ENCODE results near the gene TMEM176B. TPM values are rescaled to one million over a fixed set of nuclear protein-coding genes. Genes with fewer than 3 reads are reported as not detected.

TMEM176B gene
- total and polyA plus RNA-seq, 7 donors, result 47.4 to 246 (median 52.3) TPM

DNA sequence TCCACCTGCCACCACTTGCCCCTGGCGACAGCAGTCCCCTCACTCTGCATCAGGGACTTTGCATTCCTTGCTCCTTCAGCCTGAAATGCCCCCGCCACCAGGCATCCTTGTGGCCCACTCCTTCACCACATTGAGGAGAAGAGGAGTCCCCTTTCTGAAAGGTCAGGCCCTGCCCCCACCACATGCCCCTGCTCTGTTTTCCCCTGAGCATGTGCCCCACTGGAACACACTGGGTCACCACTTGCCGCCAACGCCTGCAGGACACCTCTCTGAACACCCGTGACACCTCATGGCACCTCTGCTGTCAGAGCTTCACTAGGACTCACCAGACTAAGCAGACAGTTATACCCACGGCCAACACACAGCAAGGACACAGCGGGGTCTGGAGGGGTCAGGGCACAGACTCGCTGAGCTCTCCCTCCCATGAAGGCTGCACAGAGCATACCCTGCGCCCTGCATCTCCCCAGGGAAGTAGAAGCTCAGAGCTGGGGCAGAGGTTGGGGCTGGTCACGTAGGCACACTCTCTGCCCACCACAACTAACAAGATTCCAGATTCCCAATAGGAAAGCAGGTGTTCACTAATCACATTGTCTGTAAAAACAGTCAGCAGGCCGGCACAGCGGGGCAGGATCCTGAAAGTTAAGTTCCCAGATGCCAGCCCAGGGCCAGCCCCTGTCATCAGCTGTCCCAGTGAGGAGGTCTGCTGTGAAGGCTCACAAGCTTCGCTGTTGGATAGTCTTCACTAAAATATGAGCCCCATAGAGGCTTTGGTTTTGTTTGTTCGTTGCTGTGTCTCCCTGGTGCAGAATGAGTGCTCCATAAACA is 46.3 kb upstream of the TMEM176B start:
- H3K4me1 ChIP-seq, result peaks cover 0 to 12% (median 0%) of the 10 kb centered on the region in 4 donors
- peak; percentile 37 for DNase-seq
- no peaks in the 10 kb centered on the region for H3K27me3 ChIP-seq
- H3K36me3 ChIP-seq, result no peaks in the 10 kb centered on the region
- no peaks in the 10 kb centered on the region for H3K9me3 ChIP-seq
- intact Hi-C loops (cut with DNase I), result no loop called here
- H3K4me3 ChIP-seq, result no peak overlapping the region
- TF ChIP-seq, protein P1, sequence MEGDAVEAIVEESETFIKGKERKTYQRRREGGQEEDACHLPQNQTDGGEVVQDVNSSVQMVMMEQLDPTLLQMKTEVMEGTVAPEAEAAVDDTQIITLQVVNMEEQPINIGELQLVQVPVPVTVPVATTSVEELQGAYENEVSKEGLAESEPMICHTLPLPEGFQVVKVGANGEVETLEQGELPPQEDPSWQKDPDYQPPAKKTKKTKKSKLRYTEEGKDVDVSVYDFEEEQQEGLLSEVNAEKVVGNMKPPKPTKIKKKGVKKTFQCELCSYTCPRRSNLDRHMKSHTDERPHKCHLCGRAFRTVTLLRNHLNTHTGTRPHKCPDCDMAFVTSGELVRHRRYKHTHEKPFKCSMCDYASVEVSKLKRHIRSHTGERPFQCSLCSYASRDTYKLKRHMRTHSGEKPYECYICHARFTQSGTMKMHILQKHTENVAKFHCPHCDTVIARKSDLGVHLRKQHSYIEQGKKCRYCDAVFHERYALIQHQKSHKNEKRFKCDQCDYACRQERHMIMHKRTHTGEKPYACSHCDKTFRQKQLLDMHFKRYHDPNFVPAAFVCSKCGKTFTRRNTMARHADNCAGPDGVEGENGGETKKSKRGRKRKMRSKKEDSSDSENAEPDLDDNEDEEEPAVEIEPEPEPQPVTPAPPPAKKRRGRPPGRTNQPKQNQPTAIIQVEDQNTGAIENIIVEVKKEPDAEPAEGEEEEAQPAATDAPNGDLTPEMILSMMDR (IDR thresholded peaks at IDR 0.05), result no peak
- TF ChIP-seq POLR2AphosphoS5 (IDR thresholded peaks at IDR 0.05) (no peak), POLR2A (IDR thresholded peaks at IDR 0.05) (no peak), EP300 (IDR thresholded peaks at IDR 0.05) (no peak)
- no peak overlapping the region for H3K27ac ChIP-seq
- 94% methylated on average over 14 of the region's 14 CpGs for WGBS, 2 donors

DNA sequence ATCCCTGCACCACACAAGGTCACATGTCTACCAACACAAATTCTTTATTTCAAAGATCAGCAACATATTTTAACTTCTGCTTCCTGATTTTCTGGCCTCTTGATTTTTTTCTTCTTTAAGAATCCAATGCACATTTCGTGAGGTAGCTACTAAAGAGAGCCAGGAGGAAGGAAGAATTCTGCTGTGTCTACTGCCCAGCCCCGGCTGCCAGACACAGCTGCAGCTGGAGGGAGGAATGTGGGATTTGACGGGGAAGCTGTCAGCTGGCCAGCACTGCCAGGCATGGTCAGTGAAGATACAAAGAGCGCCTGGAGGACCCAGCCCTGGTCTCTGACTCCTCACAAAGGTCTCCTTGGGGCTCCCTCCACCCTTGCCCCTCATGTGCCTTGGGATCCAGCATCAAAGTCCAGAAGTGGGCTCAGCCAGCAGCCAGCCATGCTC is 45.3 kb upstream of the TMEM176B start:
- peak; percentile 70 for DNase-seq
- WGBS, 2 donors, result 19 to 23% methylated on average over 4 of the region's 4 CpGs
- intact Hi-C loops (cut with DNase I), result no loop called here

DNA sequence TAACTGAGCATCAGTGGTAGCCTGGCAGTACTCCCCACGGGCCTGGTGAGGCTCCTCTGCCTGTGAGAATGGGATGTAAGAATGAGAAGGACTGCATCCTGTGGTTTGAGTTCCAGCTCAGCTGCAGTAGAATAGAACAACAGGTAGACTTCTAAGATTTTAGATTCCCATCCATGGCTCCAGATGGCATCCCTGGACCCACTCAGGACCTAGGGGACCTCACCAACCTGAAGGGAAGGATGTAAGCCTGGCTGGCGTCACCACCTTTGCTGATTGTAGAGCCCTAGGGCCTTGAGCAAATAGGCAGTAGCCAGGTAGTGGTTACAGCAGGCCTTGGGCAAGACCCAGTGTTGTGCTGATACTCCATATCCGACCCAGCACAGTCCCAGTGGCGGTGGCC is 42.6 kb upstream of the TMEM176B start:
- Histone ChIP-seq H3K4me1 (peaks cover 0 to 12% (median 0%) of the 10 kb centered on the region in 4 donors), H3K4me3 (no peak overlapping the region), H3K27me3 (no peaks in the 10 kb centered on the region), H3K27ac (no peak overlapping the region), H3K36me3 (no peaks in the 10 kb centered on the region), H3K9me3 (no peaks in the 10 kb centered on the region)
- WGBS, 2 donors, result 70 to 84% methylated on average over 4 of the region's 4 CpGs
- intact Hi-C loops (cut with DNase I), result no loop called here
- no peak for DNase-seq
- TF ChIP-seq EP300 (IDR thresholded peaks at IDR 0.05) (no peak), POLR2A (IDR thresholded peaks at IDR 0.05) (no peak)

More for the DNA sequence above, 45.3 kb upstream of the TMEM176B start:
- Histone ChIP-seq H3K27ac (no peak overlapping the region), H3K27me3 (no peaks in the 10 kb centered on the region), H3K4me3 (no peak overlapping the region), H3K4me1 (peaks cover 0 to 12% (median 0%) of the 10 kb centered on the region in 4 donors), H3K36me3 (no peaks in the 10 kb centered on the region), H3K9me3 (no peaks in the 10 kb centered on the region)
- TF ChIP-seq POLR2AphosphoS5 (IDR thresholded peaks at IDR 0.05), result no peak
- TF ChIP-seq EP300 (IDR thresholded peaks at IDR 0.05), result no peak
- TF ChIP-seq POLR2A (IDR thresholded peaks at IDR 0.05), result no peak
- TF ChIP-seq, protein P1 (IDR thresholded peaks at IDR 0.05), result no peak

DNA sequence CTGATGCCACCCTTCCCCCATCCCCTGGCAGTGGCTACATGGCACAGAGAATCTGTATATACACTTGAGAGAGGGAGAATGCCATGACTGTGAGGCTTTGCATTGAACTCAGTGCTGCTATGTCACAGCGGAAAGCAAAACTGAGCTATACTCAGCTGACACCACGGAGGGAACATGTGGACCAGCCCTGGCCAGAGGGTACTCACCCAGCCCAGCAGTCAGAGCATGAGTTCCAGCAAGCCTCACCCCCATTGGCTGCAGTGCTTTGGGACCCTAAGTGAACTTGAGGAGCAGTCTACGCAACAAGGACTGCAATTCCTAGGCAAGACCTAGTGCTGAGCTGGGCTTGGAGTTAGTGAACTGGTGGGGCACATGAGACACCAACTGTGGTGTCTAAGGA is 41.9 kb upstream of the TMEM176B start:
- Histone ChIP-seq H3K36me3 (no peaks in the 10 kb centered on the region), H3K27ac (no peak overlapping the region), H3K4me1 (peaks cover 0 to 12% (median 0%) of the 10 kb centered on the region in 4 donors), H3K4me3 (no peak overlapping the region), H3K9me3 (no peaks in the 10 kb centered on the region), H3K27me3 (no peaks in the 10 kb centered on the region)
- peak; percentile 17 for DNase-seq
- TF ChIP-seq POLR2A (IDR thresholded peaks at IDR 0.05), result no peak
- no peak for TF ChIP-seq POLR2AphosphoS5 (IDR thresholded peaks at IDR 0.05)
- TF ChIP-seq, protein P1 (IDR thresholded peaks at IDR 0.05), result no peak
- no peak for TF ChIP-seq EP300 (IDR thresholded peaks at IDR 0.05)
- WGBS, 2 donors, result 94 to 99% methylated on average over 3 of the region's 3 CpGs
- intact Hi-C loops (cut with DNase I), result no loop called here

DNA sequence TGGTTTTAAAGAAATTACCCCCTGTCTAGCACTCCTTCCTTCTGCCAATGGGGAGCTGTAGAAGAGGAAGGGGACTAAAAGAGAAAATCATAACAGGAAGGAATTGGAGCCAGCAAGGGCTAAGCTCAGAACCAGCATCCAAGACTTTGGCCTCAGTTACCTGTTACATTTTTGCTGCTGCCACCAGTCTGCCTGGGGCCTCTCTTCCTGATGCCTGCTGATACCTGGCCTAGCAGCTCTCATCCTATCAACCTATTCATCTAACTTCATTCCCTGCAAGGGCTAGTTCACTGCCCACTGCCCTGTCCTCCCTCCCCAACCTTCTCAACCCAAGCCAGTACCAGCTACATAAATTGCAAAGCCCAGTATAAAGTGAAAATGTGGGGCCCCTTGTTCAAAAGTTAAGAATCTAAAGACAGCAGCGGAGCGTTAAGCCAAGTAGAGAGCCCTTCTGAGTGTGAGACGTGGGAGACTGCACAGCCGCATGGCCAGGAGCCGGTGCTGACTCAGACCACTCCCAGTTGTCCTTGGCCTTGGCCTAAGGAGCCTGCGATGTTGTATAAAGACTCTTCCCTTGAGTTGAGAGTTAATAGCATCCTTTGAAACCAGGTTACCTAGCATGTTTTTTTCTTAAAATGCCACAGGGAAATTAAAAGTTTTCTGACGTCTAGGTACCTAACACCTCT is 38.9 kb upstream of the TMEM176B start:
- Histone ChIP-seq H3K9me3 (no peaks in the 10 kb centered on the region), H3K27ac (no peak overlapping the region), H3K4me3 (no peak overlapping the region), H3K4me1 (no peaks in the 10 kb centered on the region), H3K36me3 (no peaks in the 10 kb centered on the region), H3K27me3 (no peaks in the 10 kb centered on the region)
- DNase-seq, result peak; percentile 36
- WGBS, 2 donors, result 86 to 90% methylated on average over 7 of the region's 7 CpGs
- intact Hi-C loops (cut with DNase I), result no loop called here
- TF ChIP-seq POLR2AphosphoS5 (IDR thresholded peaks at IDR 0.05) (no peak), EP300 (IDR thresholded peaks at IDR 0.05) (no peak), POLR2A (IDR thresholded peaks at IDR 0.05) (no peak)
- TF ChIP-seq, protein P1 (IDR thresholded peaks at IDR 0.05), result no peak
